Mucosa of descending colon (tissue), 3 donors: ENCODE data around the gene GAD2. TPM values are rescaled to one million over a fixed set of nuclear protein-coding genes. Genes with fewer than 3 reads are reported as not detected.

Experiments
- ATAC-seq: fragments of 200-7000 bp; cut with Tn5 transposase; one replicate; pipeline ENCODE4 v1.9.1; 2020; ENCODE audit warnings: mild to moderate bottlenecking, moderate library complexity
- DNase-seq, 3 donors: peaks; one replicate each; pipeline ENCODE4 v3.0.0-alpha.2; 2020
- H3K36me3 ChIP-seq: fragments of 200-600 bp; one replicate; pipeline ENCODE4 v1.8.0; 2021; ENCODE audit warnings: low read depth, mild to moderate bottlenecking
- H3K4me1 ChIP-seq: fragments of 200-600 bp; one replicate; pipeline ENCODE4 v1.8.0; 2021; ENCODE audit warnings: low read depth, mild to moderate bottlenecking
- H3K4me3 ChIP-seq: fragments of 200-600 bp; one replicate; pipeline ENCODE4 v1.8.0; 2021; ENCODE audit warnings: mild to moderate bottlenecking
- H3K9me3 ChIP-seq: fragments of 200-600 bp; one replicate; pipeline ENCODE4 v1.8.0; 2021; ENCODE audit warnings: mild to moderate bottlenecking
- CTCF ChIP-seq: fragments of 200-600 bp; IDR thresholded peaks from one replicate; pipeline ENCODE4 v1.8.0; 2022; ENCODE audit warnings: antibody characterized with exemption, mild to moderate bottlenecking
- intact Hi-C, 2 donors: fragments of 100-400 bp; cut with DNase I in 1 of 2; cut with micrococcal nuclease in 1 of 2; formaldehyde crosslinking; loops; one replicate each; pipeline versions ENCODE4 v1.11.0 to v1.11.1; 2022; cut with DNase I, micrococcal nuclease
- total RNA-seq, 3 donors: library from RNA; stranded (reverse); fragmentation: NEBNext Ultra II Directional in 2 of 3; extraction: Animal tissue kit (Norgen Biotek cat#: 25700) in 2 of 3; gene quantifications; one replicate each; pipeline versions ENCODE4 v1.2.1 to v1.2.4, GENCODE V29; 2021 to 2023
- donor health status: DM: no; HTN: no; CAD: no; lungs with moderate emphysema.
- donor health status: DM: no; HTN: no; CAD: no.
- donor health status: DM: no; HTN: yes; CAD: no.

The GAD2 gene
- total RNA-seq, 3 donors from 2014 or later, result not detected

GRCh38 chr10:26194275-26194674, 22.3 kb upstream of the GAD2 start:
- intact Hi-C loops, result no loop called here
- H3K4me1 ChIP-seq, result no peaks in the 10 kb centered on the region
- ATAC-seq (no peak), DNase-seq (no peak)
- H3K4me3 ChIP-seq, result no peak overlapping the region
- no peaks in the 10 kb centered on the region for H3K9me3 ChIP-seq
- H3K36me3 ChIP-seq, result no peaks in the 10 kb centered on the region
- TF ChIP-seq CTCF, result no peak

- intact Hi-C loops, result no loop called here
- ATAC-seq (no peak), DNase-seq (no peak)
These were observed 19.3 kb upstream of the GAD2 start for GRCh38 chr10:26197248-26197647.

GRCh38 chr10:26198119-26198518, 18.5 kb upstream of the GAD2 start:
- DNase-seq, result no peak
- Histone ChIP-seq H3K4me1 (no peaks in the 10 kb centered on the region), H3K36me3 (no peaks in the 10 kb centered on the region), H3K4me3 (no peak overlapping the region), H3K9me3 (no peaks in the 10 kb centered on the region)
- no peak for ATAC-seq
- intact Hi-C loops, result no loop called here
- TF ChIP-seq CTCF, result no peak

More at GRCh38 chr10:26197248-26197647, 19.3 kb upstream of the GAD2 start:
- no peak overlapping the region for H3K4me3 ChIP-seq
- no peaks in the 10 kb centered on the region for H3K9me3 ChIP-seq
- no peaks in the 10 kb centered on the region for H3K36me3 ChIP-seq
- TF ChIP-seq CTCF, result no peak
- no peaks in the 10 kb centered on the region for H3K4me1 ChIP-seq

GRCh38 chr10:26199841-26200240, 16.7 kb upstream of the GAD2 start:
- H3K4me1 ChIP-seq, result no peaks in the 10 kb centered on the region
- intact Hi-C loops, result no loop called here
- no peak for ATAC-seq
- no peaks in the 10 kb centered on the region for H3K36me3 ChIP-seq
- no peak for DNase-seq
- H3K4me3 ChIP-seq, result no peak overlapping the region
- H3K9me3 ChIP-seq, result no peaks in the 10 kb centered on the region
- TF ChIP-seq CTCF, result no peak

GRCh38 chr10:26205223-26205622, 11.4 kb upstream of the GAD2 start:
- Histone ChIP-seq H3K4me3 (no peak overlapping the region), H3K36me3 (no peaks in the 10 kb centered on the region), H3K4me1 (no peaks in the 10 kb centered on the region), H3K9me3 (no peaks in the 10 kb centered on the region)
- intact Hi-C loops, result no loop called here
- no peak for TF ChIP-seq CTCF
- ATAC-seq, result no peak
- no peak for DNase-seq

GRCh38 chr10:26211781-26212444, 4.7 kb upstream of the GAD2 start:
- Histone ChIP-seq H3K4me3 (no peak overlapping the region), H3K9me3 (no peaks in the 10 kb centered on the region), H3K4me1 (no peaks in the 10 kb centered on the region), H3K36me3 (no peaks in the 10 kb centered on the region)
- intact Hi-C loops, result no loop called here
- ATAC-seq (no peak), DNase-seq (no peak)
- no peak for TF ChIP-seq CTCF
